Glutamatergic neuron (in vitro differentiated cells): ENCODE measurements around the gene PDE1A. TPM values are rescaled to one million over a fixed set of nuclear protein-coding genes. Genes with fewer than 3 reads are reported as not detected.

Source experiments
- DNase-seq: peaks from one replicate; pipeline ENCODE4 v3.0.0; 2022
- H3K27ac Mint-ChIP-seq: one replicate; pipeline ENCODE4 v1.8.0; 2020; ENCODE audit warnings: mild to moderate bottlenecking, mixed read lengths, inconsistent platforms; ENCODE audit not compliant: unreplicated experiment
- H3K27me3 Mint-ChIP-seq: one replicate; pipeline ENCODE4 v1.8.0; 2020; ENCODE audit warnings: mild to moderate bottlenecking, moderate library complexity, mixed read lengths, inconsistent platforms; ENCODE audit not compliant: unreplicated experiment
- H3K36me3 Mint-ChIP-seq: one replicate; pipeline ENCODE4 v1.8.0; 2020; ENCODE audit warnings: mild to moderate bottlenecking, mixed read lengths, inconsistent platforms; ENCODE audit not compliant: unreplicated experiment
- H3K4me1 Mint-ChIP-seq: one replicate; pipeline ENCODE4 v1.8.0; 2020; ENCODE audit warnings: mild to moderate bottlenecking, low read depth, mixed read lengths, inconsistent platforms; ENCODE audit not compliant: unreplicated experiment
- H3K4me3 Mint-ChIP-seq: one replicate; pipeline ENCODE4 v1.8.0; 2020; ENCODE audit warnings: mild to moderate bottlenecking, mixed read lengths, inconsistent platforms; ENCODE audit not compliant: unreplicated experiment
- H3K9me3 Mint-ChIP-seq: one replicate; pipeline ENCODE4 v1.8.0; 2020; ENCODE audit warnings: mild to moderate bottlenecking, moderate library complexity, mixed read lengths, inconsistent platforms; ENCODE audit not compliant: unreplicated experiment
- CTCF ChIP-seq: fragments of 200-600 bp; sonication (generic); IDR thresholded peaks from one replicate; pipeline ENCODE4 v1.5.0; 2021; ENCODE audit not compliant: partially characterized antibody, unreplicated experiment
- total RNA-seq: library from RNA; stranded (reverse); fragmentation: NEBNext Ultra II Directional; extraction: Animal tissue kit (Norgen Biotek cat#: 25700); gene quantifications from one replicate; pipeline ENCODE4 v1.2.1, GENCODE V29; 2021; ENCODE audit not compliant: unreplicated experiment

PDE1A gene
- total RNA-seq, 1 donor from 2014 or later, result 4.2 TPM

GRCh38 chr2:182241936-182242335 lies 184.9 kb downstream of the PDE1A start:
- DNase-seq, result no peak
- no peaks in the 10 kb centered on the region for H3K4me1 Mint-ChIP-seq
- H3K9me3 Mint-ChIP-seq, result no peaks in the 10 kb centered on the region
- H3K36me3 Mint-ChIP-seq, result no peaks in the 10 kb centered on the region
- no peak for TF ChIP-seq CTCF
- H3K27me3 Mint-ChIP-seq, result no peaks in the 10 kb centered on the region
- H3K27ac Mint-ChIP-seq, result no peak overlapping the region
- H3K4me3 Mint-ChIP-seq, result no peak overlapping the region

- no peaks in the 10 kb centered on the region for H3K4me1 Mint-ChIP-seq
- peak; percentile 48 for DNase-seq
- no peaks in the 10 kb centered on the region for H3K36me3 Mint-ChIP-seq
- no peaks in the 10 kb centered on the region for H3K9me3 Mint-ChIP-seq
- H3K27me3 Mint-ChIP-seq, result no peaks in the 10 kb centered on the region
- TF ChIP-seq CTCF, result peak; percentile 17
- no peak overlapping the region for H3K4me3 Mint-ChIP-seq
- no peak overlapping the region for H3K27ac Mint-ChIP-seq
Observed at GRCh38 chr2:182240862-182241371, 185.9 kb downstream of the PDE1A start.

- H3K36me3 Mint-ChIP-seq, result no peaks in the 10 kb centered on the region
- no peaks in the 10 kb centered on the region for H3K9me3 Mint-ChIP-seq
- H3K4me1 Mint-ChIP-seq, result no peaks in the 10 kb centered on the region
- no peak for TF ChIP-seq CTCF
- no peak overlapping the region for H3K27ac Mint-ChIP-seq
- DNase-seq, result no peak
- no peak overlapping the region for H3K4me3 Mint-ChIP-seq
- no peaks in the 10 kb centered on the region for H3K27me3 Mint-ChIP-seq
Observed at GRCh38 chr2:182230561-182230960, 196.3 kb downstream of the PDE1A start.

- TF ChIP-seq CTCF, result no peak
- Mint-ChIP-seq H3K4me1 (no peaks in the 10 kb centered on the region), H3K27ac (no peak overlapping the region), H3K36me3 (no peaks in the 10 kb centered on the region), H3K9me3 (no peaks in the 10 kb centered on the region), H3K4me3 (no peak overlapping the region), H3K27me3 (no peaks in the 10 kb centered on the region)
- DNase-seq, result no peak
Observed at GRCh38 chr2:182229297-182229696, 197.5 kb downstream of the PDE1A start.

GRCh38 chr2:182228741-182229140 lies 198.1 kb downstream of the PDE1A start:
- no peak overlapping the region for H3K4me3 Mint-ChIP-seq
- DNase-seq, result no peak

More at GRCh38 chr2:182228741-182229140, 198.1 kb downstream of the PDE1A start:
- no peak for TF ChIP-seq CTCF
- Mint-ChIP-seq H3K27ac (no peak overlapping the region), H3K27me3 (no peaks in the 10 kb centered on the region), H3K36me3 (no peaks in the 10 kb centered on the region), H3K4me1 (no peaks in the 10 kb centered on the region), H3K9me3 (no peaks in the 10 kb centered on the region)
